GM12891 (cell line): Measurements from ENCODE around the gene COL7A1.

Experiments used
- PAX5 ChIP-seq: IDR thresholded peaks from 2 replicates; pipeline ENCODE4 v1.6.1; 2011; ENCODE audit warnings: low read length, moderate library complexity, mild to moderate bottlenecking; ENCODE audit not compliant: insufficient read depth, severe bottlenecking
- POLR2A ChIP-seq: IDR thresholded peaks from 2 replicates; pipeline ENCODE4 v1.6.1; 2011; ENCODE audit warnings: low read depth, low read length, control low read depth
- POLR2AphosphoS5 ChIP-seq: IDR thresholded peaks from 2 replicates; pipeline ENCODE4 v1.6.1; 2011; ENCODE audit warnings: low read depth, low read length, control low read depth
- SPI1 ChIP-seq: IDR thresholded peaks from 2 replicates; pipeline ENCODE4 v1.6.1; 2011; ENCODE audit warnings: low read depth, low read length, control low read depth
- TAF1 ChIP-seq: IDR thresholded peaks from 2 replicates; pipeline ENCODE4 v1.6.1; 2011; ENCODE audit warnings: low read depth, low read length, control low read depth

- TF ChIP-seq POLR2A (no peak), TAF1 (no peak), POLR2AphosphoS5 (no peak), PAX5 (no peak), SPI1 (no peak)
Observed at GRCh38 chr3:48594417-48595049, 596 bp downstream of the COL7A1 start.
